ENCODE measurements around the gene OR6K2.
"Not testable (repeated sequence)": the region's sequence is repeated elsewhere in the genome, so short reads cannot be mapped to it uniquely, and the experiment has no call there.

The OR6K2 gene

GRCh38 chr1:158694596-158694995, 5.9 kb downstream of the OR6K2 start:
- Histone ChIP-seq H4K20me1 (ENCODE audit: insufficient read depth, low read length) (no peaks in the 10 kb centered on the region), H3K4me3 (ENCODE audit: low read depth in 1 of 2, low read length in 2 of 2) (no peak overlapping the region), H3K4me1 (ENCODE audit: insufficient read depth, low read length) (no peaks in the 10 kb centered on the region), H3K9me3 (ENCODE audit: insufficient read depth, low read length, severe bottlenecking) (no peaks in the 10 kb centered on the region), H3K27me3 (ENCODE audit: insufficient read depth, low read length, poor library complexity) (peaks cover 13% of the 10 kb centered on the region), H3K4me2 (ENCODE audit: insufficient read depth, low read length) (no peak overlapping the region), H3K79me2 (ENCODE audit: insufficient read depth, low read length) (no peaks in the 10 kb centered on the region), H3K9ac (ENCODE audit: low read depth, low read length) (no peak overlapping the region), H3K36me3 (ENCODE audit: insufficient read depth, low read length) (no peaks in the 10 kb centered on the region), H3K27ac (ENCODE audit: low read length) (no peak overlapping the region), H2AFZ (ENCODE audit: low read depth, low read length) (no peak overlapping the region)
- no peak for ATAC-seq (ENCODE audit: insufficient read depth, low read depth)
- TF ChIP-seq EZH2 (IDR thresholded peaks at IDR 0.05; ENCODE audit: borderline replicate concordance, low read depth, low read length, severe bottlenecking) (no peak), CTCF (IDR thresholded peaks at IDR 0.05; ENCODE audit: borderline replicate concordance, extremely low read depth, low read length, poor library complexity, severe bottlenecking) (no peak)
- no peak for DNase-seq

GRCh38 chr1:158692356-158692755, 8.1 kb downstream of the OR6K2 start:
- H4K20me1 ChIP-seq (ENCODE audit: insufficient read depth, low read length) = no peaks in the 10 kb centered on the region
- no peak for ATAC-seq (ENCODE audit: insufficient read depth, low read depth)
- H3K4me1 ChIP-seq (ENCODE audit: insufficient read depth, low read length) = no peaks in the 10 kb centered on the region
- DNase-seq = no peak
- no peak overlapping the region for H2AFZ ChIP-seq (ENCODE audit: low read depth, low read length)
- no peak overlapping the region for H3K27ac ChIP-seq (ENCODE audit: low read length)
- no peak overlapping the region for H3K9ac ChIP-seq (ENCODE audit: low read depth, low read length)
- H3K4me3 ChIP-seq (ENCODE audit: low read depth in 1 of 2, low read length in 2 of 2) = no peak overlapping the region
- no peak for TF ChIP-seq EZH2 (IDR thresholded peaks at IDR 0.05; ENCODE audit: borderline replicate concordance, low read depth, low read length, severe bottlenecking)
- no peak for TF ChIP-seq CTCF (IDR thresholded peaks at IDR 0.05; ENCODE audit: borderline replicate concordance, extremely low read depth, low read length, poor library complexity, severe bottlenecking)
- no peaks in the 10 kb centered on the region for H3K79me2 ChIP-seq (ENCODE audit: insufficient read depth, low read length)
- no peaks in the 10 kb centered on the region for H3K36me3 ChIP-seq (ENCODE audit: insufficient read depth, low read length)
- no peak overlapping the region for H3K4me2 ChIP-seq (ENCODE audit: insufficient read depth, low read length)
- peaks cover 13% of the 10 kb centered on the region for H3K27me3 ChIP-seq (ENCODE audit: insufficient read depth, low read length, poor library complexity)
- H3K9me3 ChIP-seq (ENCODE audit: insufficient read depth, low read length, severe bottlenecking) = no peaks in the 10 kb centered on the region

GRCh38 chr1:158691907-158692306, 8.5 kb downstream of the OR6K2 start:
- no peak for TF ChIP-seq CTCF (IDR thresholded peaks at IDR 0.05; ENCODE audit: borderline replicate concordance, extremely low read depth, low read length, poor library complexity, severe bottlenecking)
- no peak overlapping the region for H3K4me3 ChIP-seq (ENCODE audit: low read depth in 1 of 2, low read length in 2 of 2)
- H3K4me2 ChIP-seq (ENCODE audit: insufficient read depth, low read length) = no peak overlapping the region
- H3K79me2 ChIP-seq (ENCODE audit: insufficient read depth, low read length) = no peaks in the 10 kb centered on the region
- H2AFZ ChIP-seq (ENCODE audit: low read depth, low read length) = no peak overlapping the region
- peaks cover 13% of the 10 kb centered on the region for H3K27me3 ChIP-seq (ENCODE audit: insufficient read depth, low read length, poor library complexity)
- DNase-seq = no peak
- no peaks in the 10 kb centered on the region for H3K36me3 ChIP-seq (ENCODE audit: insufficient read depth, low read length)
- no peak overlapping the region for H3K27ac ChIP-seq (ENCODE audit: low read length)
- no peak for ATAC-seq (ENCODE audit: insufficient read depth, low read depth)
- H3K9ac ChIP-seq (ENCODE audit: low read depth, low read length) = no peak overlapping the region
- H4K20me1 ChIP-seq (ENCODE audit: insufficient read depth, low read length) = no peaks in the 10 kb centered on the region
- H3K4me1 ChIP-seq (ENCODE audit: insufficient read depth, low read length) = no peaks in the 10 kb centered on the region
- H3K9me3 ChIP-seq (ENCODE audit: insufficient read depth, low read length, severe bottlenecking) = no peaks in the 10 kb centered on the region

GRCh38 chr1:158691149-158691548, 9.3 kb downstream of the OR6K2 start:
- not testable (repeated sequence) for H2AFZ ChIP-seq (ENCODE audit: low read depth, low read length); H3K4me3 ChIP-seq (ENCODE audit: low read depth in 1 of 2, low read length in 2 of 2); H4K20me1 ChIP-seq (ENCODE audit: insufficient read depth, low read length); H3K9ac ChIP-seq (ENCODE audit: low read depth, low read length); DNase-seq; H3K9me3 ChIP-seq (ENCODE audit: insufficient read depth, low read length, severe bottlenecking); H3K4me2 ChIP-seq (ENCODE audit: insufficient read depth, low read length); H3K27ac ChIP-seq (ENCODE audit: low read length); ATAC-seq (ENCODE audit: insufficient read depth, low read depth); H3K36me3 ChIP-seq (ENCODE audit: insufficient read depth, low read length); H3K79me2 ChIP-seq (ENCODE audit: insufficient read depth, low read length); H3K4me1 ChIP-seq (ENCODE audit: insufficient read depth, low read length)
- H3K27me3 ChIP-seq (ENCODE audit: insufficient read depth, low read length, poor library complexity) = peaks cover 13% of the 10 kb centered on the region

Measured in DND-41 (cell line).